Gastroesophageal sphincter (tissue), 3 donors: ENCODE data around the gene DENND1C.

Experiments used
- EP300 ChIP-seq: sonication (generic); formaldehyde crosslinking; IDR thresholded peaks from one replicate; pipeline ENCODE4 v1.6.1; 2017; ENCODE audit warnings: antibody characterized with exemption, mild to moderate bottlenecking
- TF ChIP-seq, protein P1 (sequence below), 4 experiments: fragments of 200-600 bp in 2 of 4; fragments of 450-650 bp in 2 of 4; sonication (generic) in 1 of 4; IDR thresholded peaks; one replicate each; pipeline ENCODE4 v1.5.1; 2017 to 2019; ENCODE audit warnings: antibody characterized with exemption in 4 of 4, mild to moderate bottlenecking in 2 of 4, moderate library complexity in 2 of 4

DNA sequence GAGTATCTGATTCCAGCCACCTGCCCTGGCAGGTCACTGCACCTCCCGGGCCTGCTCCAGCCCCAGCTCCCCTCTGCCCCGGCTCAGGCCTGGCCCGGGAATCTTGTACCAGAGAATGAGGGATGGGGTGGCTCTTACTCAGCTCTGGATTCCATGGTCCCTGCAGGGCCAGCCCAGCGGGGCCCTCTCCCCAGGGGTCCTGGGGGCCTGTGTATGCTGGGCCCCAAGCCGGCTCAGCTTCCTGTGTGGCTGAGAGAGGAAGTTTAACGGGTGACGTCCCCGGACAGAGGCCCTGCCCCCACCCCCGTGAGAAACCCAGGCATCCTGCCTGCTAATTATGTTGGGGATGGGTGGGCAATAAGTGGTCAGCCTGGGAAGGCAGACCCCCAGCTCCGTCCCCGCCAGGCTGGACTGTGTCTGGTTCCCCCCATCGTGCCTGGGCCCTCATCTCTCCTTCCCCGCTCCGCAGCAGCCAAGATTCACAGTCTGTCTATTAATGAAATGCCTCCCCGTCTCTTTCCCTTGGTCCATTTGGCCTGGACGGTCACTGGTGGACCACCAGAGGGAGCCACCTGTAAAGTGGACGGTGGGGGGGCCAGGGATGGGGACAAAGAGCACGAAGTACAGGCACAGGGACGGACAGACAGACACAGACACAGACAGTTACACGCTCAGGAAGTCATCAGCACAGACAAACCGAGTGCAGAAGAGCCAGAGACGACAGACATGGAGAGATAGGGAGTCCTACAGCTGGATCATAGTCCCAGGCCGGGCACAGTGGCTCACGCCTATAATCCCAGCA, at the start of gene DENND1C:
- TF ChIP-seq, protein P1, sequence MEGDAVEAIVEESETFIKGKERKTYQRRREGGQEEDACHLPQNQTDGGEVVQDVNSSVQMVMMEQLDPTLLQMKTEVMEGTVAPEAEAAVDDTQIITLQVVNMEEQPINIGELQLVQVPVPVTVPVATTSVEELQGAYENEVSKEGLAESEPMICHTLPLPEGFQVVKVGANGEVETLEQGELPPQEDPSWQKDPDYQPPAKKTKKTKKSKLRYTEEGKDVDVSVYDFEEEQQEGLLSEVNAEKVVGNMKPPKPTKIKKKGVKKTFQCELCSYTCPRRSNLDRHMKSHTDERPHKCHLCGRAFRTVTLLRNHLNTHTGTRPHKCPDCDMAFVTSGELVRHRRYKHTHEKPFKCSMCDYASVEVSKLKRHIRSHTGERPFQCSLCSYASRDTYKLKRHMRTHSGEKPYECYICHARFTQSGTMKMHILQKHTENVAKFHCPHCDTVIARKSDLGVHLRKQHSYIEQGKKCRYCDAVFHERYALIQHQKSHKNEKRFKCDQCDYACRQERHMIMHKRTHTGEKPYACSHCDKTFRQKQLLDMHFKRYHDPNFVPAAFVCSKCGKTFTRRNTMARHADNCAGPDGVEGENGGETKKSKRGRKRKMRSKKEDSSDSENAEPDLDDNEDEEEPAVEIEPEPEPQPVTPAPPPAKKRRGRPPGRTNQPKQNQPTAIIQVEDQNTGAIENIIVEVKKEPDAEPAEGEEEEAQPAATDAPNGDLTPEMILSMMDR (IDR thresholded peaks at IDR 0.05) = peak in 1 of 4 experiments; percentile 41
- TF ChIP-seq EP300 = no peak
